ENCODE results near the gene ADCY9.

Gene ADCY9

DNA sequence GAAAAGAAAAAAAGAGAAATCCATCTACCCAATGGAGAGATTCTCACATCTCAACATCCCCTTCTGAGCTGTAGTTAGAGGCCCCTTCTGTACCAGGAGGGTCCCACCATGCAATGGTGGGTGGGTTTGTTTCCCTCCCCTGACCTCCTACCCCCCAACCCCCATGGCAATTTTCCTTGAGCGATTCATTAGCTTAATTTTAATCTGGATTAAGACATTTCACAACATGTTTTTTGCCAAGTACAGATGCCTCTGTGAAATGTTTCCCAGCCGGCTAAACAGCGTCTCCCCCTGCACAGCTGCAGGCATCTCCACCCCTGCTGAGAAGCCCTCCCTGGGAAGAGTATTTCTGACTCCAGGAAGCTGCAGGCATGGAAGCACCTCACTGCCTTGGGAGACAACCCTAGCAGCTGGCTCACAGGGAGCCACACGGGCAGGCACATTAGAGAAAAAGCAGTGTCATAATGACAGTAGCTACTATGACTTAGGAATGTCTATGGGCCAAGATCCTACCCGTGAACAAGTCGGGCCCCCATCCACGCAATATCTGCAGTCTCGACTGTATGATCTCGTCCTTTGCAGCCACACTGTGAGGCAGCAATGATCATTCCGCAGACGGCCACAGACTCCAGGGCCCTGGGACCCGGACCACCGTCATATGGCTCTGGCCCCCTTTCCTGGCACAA, 117.3 kb downstream of the ADCY9 start:
- DNase-seq: no peak

DNA sequence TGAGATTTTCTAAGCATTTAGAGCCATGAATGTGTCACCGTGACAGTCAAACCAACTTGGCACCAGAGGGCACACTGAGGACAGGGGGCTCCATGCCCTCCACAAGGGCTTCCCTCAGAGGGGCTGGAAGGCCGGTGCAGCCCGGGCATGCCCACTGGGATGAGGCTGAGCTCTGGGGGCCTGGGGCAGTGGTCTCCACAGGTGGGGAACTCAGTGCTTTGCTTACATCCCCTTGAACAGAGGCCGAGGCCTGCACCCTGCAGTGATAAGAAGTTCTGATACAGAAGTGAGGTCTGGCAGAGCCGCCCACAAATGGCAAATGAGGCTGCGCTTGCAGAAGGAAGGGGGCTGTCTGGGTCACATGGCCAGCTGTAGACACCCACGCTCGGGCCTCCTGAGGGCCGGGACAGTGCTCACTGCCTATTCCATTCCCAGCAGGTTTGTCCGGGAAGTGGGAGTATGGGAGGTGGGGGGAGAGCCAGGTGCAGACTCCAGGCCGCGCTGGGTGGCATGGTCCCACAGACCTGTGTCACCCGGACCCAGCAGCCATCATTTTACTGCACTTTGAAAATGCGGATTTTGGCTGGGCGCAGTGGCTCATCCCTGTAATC, 118.9 kb downstream of the ADCY9 start:
- DNase-seq: no peak

DNA sequence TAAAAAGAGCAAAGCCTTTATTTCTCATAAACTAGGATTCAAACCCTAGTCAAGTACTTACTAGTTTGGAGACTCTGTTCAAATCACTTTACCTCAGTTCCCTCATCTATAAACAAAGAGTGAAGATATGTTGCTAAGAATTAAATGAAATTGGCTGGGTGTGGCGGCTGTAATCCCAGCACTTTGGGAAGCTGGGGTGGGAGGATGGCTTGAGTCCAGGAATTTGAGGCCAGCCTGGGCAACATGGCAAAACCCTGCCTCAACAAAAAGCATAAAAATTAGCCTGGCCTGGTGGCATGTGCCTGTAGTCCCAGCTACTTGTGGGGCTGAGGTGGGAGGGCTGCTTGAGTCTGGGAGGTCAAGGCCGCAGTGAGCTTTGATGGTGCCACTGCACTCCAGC, 121.2 kb downstream of the ADCY9 start:
- no peak for DNase-seq

DNA sequence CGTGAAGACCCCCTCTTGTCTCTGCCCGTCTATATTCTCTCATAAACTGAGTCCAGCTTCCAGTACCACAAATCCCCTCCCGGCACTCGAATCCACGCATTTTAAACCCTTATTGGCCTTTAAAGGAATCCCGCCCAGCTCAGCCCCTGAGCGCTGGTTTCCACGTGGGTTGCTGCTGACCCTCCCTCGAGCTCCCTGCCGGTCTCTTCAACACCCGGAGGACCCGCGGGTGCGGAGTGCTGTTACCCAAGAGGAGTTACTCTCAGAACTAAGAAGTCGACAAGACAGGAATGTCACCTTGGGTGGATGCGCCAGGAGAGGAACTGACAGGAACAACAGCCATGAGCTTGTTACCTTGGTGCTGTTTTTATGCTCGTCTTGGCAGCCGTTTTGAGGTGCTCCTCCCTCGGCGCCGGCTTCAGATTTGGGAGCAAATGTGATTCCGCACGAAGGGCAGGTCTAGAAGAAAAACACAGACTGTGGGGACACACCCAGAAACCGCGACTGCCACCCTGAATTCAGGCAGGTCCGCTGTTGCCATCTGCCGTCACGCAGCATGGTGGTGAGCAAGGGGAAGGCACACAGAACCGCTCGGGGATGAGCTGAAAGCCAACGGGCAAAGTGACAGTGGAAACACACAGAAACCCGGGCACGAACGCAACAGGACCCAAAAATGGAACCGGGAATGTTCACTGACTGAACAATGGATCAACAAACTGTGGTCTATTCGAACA, 123.0 kb downstream of the ADCY9 start:
- no peak for DNase-seq

DNA sequence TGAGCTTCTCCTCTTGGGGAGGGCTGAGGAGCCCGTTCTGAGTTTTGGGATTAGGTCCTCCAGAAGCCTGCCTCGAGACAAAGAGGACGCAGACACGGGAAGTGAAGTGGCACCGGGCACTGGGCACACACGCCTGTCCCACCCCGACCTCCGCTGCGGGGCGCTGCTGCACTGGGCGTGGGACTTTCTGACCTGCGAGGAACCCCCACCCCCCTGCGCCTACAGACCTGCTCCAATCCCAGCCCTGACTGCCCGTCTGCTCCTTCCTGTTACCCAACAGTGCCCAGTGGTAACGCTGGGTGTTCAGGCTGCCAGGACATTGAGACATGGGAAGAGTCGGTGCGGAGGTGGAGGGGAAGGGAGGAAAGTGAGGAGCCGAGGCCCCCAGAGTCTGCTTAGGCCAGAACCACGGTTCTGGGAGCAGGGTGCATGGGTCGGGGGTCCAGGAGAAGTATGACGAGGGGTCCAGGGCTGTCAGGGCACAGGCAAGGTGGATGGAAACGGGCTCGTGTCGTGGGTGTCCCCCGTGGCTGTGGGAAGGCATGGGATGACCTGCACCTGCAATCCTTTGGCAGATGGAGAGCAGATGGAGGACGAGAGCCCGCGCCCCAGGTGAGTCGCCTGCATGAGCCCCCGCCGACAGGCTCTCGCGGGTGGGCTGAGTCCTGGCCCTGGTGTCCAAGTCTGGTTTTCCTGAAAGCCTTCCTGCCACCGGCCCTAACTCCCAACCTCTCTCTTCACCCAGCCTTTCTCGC, 123.8 kb downstream of the ADCY9 start:
- no peak for DNase-seq

DNA sequence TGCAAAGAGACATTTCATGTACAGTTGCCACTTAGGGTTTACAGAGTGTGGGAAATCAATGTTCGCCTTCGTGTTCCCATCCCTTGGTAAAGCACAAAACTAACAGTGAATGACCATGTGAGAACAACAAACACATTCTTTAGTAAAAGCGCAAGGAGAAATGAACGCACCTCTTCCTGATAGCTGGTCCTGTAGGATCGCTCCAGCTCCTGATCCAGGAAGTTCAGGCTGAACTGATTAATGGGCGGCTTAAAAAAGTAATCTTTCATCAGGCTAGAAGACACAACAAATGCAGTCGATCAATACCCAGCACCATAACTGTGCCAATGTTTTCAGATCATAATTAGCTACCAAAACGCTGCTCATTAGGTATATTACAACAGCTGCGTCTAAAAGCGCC, 127.4 kb downstream of the ADCY9 start:
- no peak for DNase-seq

DNA sequence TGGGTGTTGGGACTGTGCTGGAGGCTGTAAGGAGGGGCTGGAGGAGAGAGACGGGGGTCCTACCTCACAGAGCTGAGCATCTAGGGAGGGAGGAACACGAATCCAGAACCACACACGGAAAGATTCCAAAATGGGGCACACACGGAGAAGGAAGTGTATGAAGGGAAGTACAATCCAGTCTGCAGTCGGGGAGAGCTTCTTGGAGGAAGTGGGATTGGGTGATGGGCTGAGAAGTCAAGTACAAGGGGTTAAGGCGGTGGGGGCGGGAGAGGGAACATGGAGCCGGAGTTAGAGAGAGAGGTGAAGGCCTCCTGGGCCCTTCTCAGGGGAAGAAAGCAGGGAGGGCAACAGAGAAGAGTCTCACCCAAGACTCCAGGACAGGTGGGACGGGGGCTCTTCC, 128.2 kb downstream of the ADCY9 start:
- DNase-seq: no peak

DNA sequence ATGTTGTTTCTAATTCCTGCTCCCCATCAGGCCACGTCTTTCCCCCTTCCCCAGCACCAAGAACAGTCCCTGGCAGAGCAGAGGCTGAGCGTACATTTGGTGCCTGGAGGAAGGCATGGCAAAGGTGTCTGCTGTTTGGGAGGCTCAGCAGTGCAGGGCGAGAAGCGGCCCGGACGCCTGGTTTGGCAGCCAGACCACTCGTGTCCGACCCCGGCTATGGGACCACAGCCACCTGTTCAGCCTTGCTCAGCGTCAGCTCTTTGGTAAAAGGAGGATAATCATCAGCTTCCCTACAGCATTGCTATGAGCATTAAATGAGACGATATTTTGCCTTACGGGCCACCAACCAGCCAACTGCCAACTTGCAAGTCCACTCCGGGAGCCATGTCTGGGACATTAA, 129.0 kb downstream of the ADCY9 start:
- DNase-seq: no peak

DNA sequence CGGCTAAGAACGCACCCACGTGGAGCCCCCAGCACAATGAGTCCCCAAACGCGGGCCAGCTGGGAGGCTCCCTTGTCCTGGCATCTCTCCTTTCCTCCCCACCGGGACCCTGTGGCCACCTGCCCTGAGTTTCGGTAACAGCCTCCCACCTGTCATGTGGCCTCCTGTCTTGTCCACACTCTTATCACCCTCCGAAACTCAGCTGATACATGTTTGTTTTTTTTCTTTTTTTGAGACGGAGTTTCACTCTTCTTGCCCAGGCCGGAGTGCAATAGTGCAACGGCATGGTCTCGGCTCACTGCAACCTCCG, 130.1 kb downstream of the ADCY9 start:
- DNase-seq: no peak

DNA sequence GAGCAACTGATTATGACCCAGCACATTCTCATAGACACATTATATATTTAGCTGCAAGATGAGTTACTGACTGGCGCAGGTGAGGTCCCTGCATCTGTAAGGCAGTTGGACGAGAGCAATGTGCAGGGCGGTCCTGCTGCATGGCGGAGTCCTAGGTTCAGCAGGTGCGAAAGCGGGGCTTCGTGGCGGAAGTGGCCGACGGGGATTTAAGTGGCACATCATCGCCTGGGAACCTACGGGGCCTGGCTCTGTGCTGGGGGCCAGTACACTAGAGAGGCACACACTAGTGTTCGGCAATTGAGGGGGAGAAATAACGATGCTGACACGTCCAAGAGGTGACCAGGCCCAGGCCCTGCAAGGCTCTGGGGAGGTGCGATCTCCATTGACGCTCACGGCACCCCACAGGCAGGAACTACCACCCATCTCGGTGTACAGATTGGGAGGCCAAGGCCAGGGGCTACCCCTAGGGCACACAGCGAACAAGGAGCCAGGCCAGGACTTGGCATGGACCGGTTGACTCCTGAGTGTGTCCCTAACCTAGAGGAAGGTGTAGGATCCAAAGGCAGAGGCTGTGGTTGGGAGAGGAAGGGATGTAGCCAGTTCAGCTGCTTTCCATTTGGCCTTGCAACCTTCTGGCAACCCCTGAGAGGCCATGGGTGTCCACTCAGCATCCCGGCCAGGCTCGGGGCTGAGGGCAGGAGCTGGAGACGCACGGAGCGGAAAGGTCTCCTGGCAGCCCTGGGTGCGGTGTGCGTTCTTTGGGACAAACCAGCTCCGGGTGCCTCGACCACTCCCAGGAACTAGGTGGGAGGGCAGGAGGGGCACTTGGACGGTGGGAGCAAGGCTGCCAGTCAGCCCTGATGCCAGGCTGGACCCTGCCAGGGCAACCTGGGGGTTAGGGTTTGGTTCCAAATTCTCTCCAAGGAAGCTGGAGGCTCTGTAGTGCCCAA, 131.9 kb downstream of the ADCY9 start:
- DNase-seq: no peak

DNA sequence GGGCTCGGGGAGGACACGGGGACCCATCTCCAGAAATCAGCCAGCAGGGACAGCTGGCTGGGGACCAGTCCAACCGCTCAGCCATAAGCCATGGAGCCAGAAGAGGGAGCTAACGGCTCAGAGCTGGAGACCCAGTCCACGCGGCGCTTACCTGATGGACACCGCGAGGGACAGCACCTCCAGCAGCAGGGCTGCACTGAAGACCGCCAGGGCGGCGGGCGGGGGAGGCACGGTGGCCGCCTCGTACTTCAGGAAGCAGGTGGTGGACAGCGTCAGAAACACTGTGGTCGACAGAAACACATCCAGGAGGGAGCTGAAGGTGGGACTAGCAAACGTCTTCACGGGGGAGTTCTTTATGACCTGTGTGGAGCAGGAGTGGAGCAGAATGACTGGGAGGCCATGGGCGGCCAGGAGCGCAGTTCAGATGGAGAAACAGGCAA, 133.1 kb downstream of the ADCY9 start:
- no peak for DNase-seq

DNA sequence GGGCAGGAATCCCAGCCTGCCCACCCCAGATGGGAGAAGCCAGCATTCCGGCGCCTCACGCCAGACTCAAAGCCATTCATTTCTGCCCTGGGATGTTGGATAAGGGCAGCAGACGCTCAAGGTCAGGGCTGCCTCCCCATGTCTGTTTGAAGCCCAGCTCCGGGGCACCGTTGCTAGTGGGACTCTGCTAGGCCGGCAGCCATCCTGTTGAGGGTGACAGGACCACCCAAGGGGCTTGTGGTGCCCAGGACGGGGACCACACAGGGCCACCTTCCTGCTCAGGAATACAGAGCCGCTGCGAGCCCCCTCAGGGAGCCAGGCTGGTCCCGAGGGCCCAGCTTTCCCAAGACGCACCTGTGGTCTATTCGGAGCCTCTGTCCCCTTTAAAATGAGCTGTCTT, 134.0 kb downstream of the ADCY9 start:
- no peak for DNase-seq

DNA sequence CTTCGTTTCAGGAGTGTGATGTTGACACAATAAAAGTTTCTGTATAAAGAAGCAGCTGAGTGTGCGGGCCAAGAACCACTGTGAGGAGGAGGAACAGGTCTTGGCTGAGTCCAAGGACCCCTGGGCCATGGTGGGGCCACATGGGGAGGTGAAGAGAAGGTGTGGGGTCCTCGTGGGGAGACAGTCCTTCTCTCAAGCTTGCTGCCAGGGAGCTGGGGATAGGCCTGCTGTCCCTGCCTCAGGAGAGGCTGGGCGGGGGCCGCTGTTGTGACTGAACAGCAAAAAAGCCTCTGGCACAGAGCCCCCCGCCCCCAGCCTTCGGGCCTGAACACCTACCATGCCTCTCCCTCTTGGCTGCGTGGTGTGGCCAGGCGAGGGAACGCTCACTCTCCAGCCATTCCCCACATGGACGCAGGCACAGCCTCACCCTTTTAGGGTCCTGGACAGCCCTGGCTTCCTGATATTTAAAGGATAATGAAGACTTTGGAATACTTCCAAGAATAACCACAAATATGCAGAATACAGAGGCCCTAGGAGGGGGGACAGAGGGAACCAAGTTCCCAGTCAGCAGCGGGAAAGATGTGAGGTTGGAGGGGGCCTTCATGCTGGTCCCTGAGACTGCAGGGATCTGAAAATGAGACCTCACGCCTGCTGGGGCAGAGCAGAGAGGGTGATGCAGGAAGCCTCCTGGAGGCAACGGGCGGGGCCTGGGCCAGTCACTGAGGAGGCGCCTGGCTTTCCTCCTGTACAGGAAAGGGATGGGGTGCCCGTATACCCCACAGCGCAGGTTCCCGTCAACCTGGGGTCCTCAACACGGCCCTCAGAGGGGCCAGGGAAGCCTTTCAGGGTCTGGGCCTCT, 135.8 kb downstream of the ADCY9 start:
- no peak for DNase-seq

DNA sequence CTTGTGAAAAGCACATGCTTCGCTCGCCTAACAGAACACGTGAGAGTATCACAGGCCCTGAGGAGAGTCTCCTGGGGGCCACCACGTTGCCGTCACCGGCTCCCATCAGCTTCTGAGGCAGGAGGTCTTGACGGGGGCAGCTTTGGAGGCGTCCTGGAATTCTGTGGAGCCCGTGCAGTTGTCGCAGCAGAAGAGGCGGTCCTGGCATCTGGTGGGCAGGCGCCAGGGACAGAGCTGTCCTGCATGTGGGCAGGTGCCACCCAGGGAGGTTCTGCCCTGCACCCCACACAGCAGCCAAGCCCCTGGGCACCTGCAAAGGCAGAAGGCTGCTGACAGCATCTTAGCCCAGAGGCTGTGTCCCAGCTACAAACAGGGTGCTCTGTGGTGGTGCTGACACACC, 136.7 kb downstream of the ADCY9 start:
- no peak for DNase-seq

DNA sequence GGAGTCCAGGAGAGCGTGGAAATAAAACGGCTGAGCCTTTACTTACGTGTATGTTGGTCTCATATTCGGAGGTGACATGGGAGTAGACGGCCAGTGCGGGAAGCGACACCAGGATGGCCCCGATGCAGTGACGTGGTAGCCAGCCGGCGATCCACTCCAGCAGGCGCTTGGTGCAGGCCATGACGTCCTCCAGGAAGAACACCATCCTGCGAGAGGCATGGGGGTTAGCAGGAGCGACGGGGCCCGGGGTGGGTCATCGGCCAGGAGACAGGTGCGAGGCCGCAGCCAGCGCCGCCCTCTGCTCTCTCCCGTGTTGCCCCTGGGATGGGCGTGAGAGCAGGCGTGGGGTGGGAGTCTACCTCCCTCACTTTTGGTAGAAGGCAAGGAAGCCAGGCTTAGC, 137.2 kb downstream of the ADCY9 start:
- DNase-seq: no peak

DNA sequence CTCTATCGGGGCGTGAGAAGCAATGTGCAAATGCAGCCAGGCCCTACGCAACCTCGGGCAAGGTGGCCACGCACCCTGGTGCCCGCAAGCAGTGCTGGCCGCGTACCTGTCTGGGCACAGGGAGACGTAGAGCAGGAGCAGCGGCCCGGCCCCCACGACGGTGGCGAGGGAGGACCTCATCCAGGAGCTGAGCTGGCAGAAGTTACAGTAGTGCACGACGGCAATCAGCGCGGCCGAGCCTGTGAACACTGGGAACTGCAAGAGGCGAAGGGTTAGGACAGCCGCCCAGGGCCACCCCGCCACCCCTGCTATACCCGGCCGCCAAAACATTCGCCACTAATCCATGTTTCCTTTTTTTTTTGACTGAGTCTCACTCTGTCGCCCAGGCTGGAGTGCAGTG, 138.9 kb downstream of the ADCY9 start:
- DNase-seq: no peak

DNA sequence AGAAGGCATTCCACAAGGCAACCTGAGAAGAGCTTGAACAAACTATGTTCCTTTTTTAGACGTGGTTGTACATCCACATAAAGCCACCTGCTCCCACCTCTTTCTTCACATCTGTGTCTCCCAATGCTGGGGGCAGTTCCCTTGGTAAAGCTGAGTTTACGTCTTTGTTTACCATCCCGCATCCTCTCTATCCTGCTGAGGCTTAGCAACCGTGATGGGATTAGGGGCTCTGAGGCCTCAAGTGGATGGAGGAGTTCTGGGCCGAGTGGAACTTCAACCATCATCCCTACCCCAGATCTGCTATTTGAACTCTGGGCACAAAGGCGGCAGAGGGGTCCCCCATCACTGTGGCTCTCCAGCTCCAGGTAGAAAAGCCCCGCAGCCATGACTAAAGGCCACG, 141.5 kb downstream of the ADCY9 start:
- DNase-seq: no peak

DNA sequence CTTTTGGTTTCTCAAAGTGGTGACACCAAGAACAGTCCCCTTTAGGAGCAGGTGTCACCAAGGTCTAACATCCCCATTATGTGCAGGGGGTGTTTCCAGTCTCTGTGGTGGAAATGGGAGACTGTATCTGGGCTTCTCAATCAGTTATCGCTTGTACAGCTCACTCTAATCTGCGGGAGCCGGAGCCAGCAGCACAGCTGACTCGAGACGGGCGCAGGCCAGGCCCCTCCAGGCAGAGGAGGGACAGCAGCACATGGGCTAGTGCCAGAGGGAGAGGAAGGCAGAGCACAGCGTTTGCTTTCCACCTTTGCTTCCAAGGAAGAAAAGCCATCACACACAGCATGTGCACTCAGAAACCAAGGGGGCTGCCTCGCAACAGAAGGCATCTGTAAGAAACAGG, 144.5 kb downstream of the ADCY9 start:
- DNase-seq: no peak

DNA sequence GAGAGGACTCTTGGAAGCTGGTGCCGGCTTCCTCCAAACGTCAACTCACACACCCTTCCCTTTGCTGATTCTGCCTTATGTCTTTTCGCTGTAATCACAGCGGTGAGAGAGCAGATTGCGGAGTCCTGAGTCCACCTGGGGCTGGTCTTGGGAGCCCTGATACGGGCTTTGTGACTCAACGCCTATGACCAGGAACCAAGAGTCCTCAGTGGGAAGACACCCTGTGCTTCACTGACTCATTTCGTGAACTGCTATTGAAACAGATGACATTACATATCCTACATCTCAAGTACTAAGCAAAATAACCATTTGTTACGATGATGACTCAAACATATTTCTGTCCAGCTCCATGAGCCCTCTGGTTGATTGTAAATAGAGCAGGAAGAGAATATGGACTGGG, 145.0 kb downstream of the ADCY9 start:
- no peak for DNase-seq

DNA sequence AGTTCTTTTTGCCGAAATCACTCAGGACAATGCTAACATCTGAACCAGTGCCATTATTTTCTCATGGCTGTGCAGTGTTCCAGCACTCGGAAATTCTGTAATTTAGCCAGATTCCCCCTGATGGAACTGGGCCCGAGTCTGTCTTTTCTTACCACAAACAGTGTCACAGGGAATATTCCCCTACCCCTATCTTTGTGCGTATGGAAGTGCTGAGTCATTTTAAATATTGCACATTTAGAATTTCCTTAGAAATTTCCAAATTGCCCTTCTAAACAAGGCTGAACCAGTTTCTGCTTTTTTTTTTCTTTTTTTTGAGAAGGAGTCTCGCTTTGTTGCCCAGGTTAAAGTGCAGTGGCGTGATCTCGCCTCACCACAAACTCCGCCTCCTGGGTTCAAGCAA, 147.7 kb downstream of the ADCY9 start:
- DNase-seq: no peak

DNA sequence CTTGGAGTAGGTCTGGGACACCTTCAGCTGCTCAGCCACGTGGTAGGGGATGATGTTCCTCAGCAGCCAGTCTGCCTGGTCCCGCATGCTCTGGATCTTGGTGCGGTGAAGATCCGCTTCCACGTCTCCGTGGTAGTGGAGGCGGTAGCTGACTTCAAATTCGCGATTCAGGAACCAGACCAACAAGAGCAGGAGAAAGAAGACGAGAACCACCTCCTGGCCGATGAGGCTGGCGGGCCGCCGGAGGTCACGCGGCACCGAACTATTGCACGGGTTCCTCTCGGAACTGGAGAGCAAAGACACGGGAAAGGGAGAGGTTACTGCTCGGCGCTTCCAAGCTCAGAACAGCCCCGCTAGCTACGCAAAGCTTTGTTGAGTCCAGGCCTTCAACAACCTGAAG, 149.6 kb downstream of the ADCY9 start:
- no peak for DNase-seq
